ENCODE measurements around the gene SLC23A1.
"Not testable (repeated sequence)": the region's sequence is repeated elsewhere in the genome, so short reads cannot be mapped to it uniquely, and the experiment has no call there.

Gene SLC23A1

DNA sequence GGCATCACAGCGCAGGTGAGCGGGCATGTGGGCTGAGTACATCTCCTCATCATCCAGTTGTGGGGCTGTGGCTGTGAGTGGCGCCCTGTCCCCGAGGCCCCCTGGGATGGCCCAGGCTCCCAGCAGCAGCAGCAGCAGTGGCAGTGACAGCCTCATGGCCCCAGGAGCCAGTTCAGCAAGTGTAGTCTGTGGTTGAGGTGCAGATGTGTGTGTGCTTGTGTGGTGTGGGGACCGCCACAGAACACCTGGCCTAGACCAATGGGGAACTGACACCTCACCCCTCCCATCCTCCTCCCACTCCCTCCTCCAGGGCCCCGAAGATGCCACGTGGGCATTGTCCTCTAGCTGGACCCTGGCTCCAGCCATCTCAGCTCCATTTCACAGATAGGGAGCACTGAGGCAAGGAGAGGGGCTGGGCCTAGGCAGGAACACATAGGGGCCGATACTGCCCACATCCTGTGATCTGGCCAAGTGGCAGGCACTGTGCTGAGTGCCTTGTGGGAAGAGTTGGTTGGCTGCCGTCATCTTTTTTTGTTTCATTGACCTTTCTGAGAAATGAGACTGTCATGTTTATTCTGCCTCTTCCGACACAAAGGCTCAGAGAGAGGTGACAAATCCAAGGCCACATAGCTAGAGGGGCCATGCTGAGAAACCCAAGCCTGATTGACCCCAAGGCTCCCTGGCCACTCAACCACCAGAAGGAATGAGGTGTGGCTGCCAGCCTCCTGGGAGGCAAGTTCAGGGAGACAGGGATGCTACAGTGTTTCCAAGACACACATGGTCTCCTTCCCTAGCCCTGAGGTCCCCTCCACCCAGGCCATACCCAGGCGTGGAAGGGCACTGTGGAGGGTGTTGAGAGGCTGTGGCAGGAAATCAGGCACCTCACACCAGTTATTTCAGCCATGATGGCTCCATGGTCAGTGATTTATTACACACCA, 6.9 kb upstream of the SLC23A1 start, which contains the start of gene MZB1:
TSS of gene MZB1 (minus strand) at position 213 of the 938 bp plus-strand sequence. CDS start at position 156, 57 bp downstream.
- peak in 1 of 2 experiments; percentile 19 for DNase-seq

DNA sequence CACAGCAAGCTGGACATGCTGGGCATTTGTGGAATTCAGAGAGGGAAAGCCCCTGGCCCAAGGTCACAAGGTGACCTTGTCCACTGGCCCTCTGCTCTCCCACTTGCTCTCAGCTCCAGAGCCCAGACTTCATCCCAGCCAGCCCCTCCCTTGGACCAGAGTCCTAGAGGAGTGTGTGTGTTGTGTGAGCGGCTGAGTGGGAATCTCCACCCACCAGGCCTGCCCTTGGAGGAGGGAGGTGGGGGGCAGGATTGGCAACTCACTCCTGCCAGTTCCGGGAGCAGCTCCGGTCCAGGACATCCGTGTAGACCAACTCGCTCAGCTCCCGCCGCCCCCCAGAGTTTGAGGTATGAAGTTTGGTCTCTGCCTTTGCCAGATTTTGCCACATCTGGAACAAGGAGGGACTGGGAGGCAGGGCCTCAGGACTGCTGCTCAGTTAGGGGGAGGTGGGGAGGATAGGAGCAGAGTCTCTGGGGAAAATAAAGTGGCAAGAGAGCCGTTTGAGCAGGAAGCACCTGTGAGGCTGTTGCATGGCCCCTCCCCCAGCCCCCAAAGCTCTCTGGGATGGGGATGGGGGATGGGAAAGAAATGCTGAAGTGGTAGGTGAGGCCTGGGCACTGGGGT, 5.2 kb upstream of the SLC23A1 start:
- DNase-seq = peak; percentile 86 to 88

DNA sequence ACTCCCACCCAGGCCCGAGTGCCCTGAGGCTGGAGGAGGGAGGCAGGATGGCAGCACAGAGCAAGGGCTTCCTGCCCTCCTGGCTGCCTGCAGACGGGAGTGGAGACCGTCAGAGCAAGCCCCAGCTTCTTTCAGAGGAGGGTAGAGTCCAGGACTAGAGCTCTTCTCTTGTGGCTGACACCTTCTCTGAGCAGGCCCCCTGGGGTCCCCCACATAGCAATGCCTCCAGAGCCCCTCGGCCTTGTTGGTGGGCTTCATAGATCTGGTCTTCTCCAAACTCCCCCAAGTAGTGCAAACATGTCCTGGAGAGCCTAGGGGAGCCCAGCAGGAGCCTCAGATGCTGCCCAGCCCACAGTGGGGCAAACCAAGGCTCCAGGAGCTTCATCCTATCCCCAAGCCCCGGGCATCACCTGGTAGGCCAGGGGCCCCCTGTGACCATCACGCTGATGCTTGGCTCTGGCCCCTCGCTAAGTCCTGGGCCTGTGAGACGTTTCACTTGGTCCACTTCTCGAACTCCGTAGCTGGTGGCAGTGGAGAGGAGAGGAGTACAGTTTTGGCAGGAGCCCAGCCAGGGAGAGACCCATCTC, 4.6 kb upstream of the SLC23A1 start:
- DNase-seq = no peak

DNA sequence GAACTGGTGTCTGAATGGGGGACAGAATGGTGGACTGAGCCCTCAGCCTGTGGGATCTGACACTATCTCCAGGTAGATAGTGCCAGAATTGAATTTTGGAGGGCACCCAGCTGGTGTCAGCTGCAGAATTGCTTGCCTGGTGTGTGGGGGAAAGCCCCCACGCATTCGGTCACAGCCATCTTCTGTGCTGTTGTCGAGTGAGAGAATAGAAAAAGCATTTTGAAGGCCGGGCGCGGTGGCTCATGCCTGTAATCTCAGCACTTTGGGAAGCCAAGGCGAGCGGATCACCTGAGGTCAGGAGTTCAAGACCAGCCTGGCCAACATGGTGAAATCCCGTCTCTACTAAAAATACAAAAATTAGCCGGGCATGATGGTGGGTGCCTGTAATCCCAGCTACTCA, 3.9 kb upstream of the SLC23A1 start:
- DNase-seq = not testable (repeated sequence)

DNA sequence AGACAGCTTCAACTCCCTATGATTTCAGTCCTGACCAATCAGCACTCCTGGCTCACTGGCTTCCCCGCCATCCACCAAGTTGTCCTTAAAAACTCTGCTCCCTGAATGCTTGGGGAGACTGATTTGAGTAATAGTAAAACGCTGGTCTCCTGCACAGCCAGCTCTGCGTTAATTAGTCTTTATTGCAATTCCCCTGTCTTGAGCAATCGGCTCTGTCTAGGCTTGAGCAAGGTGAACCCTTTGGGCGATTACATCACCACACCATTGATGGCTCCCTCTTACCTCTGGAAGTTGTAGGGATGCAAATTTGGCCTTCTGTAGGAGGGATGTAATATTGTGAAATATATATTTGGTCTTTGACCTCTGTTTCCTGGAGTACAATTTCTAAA, 2.9 kb upstream of the SLC23A1 start:
- no peak for DNase-seq

DNA sequence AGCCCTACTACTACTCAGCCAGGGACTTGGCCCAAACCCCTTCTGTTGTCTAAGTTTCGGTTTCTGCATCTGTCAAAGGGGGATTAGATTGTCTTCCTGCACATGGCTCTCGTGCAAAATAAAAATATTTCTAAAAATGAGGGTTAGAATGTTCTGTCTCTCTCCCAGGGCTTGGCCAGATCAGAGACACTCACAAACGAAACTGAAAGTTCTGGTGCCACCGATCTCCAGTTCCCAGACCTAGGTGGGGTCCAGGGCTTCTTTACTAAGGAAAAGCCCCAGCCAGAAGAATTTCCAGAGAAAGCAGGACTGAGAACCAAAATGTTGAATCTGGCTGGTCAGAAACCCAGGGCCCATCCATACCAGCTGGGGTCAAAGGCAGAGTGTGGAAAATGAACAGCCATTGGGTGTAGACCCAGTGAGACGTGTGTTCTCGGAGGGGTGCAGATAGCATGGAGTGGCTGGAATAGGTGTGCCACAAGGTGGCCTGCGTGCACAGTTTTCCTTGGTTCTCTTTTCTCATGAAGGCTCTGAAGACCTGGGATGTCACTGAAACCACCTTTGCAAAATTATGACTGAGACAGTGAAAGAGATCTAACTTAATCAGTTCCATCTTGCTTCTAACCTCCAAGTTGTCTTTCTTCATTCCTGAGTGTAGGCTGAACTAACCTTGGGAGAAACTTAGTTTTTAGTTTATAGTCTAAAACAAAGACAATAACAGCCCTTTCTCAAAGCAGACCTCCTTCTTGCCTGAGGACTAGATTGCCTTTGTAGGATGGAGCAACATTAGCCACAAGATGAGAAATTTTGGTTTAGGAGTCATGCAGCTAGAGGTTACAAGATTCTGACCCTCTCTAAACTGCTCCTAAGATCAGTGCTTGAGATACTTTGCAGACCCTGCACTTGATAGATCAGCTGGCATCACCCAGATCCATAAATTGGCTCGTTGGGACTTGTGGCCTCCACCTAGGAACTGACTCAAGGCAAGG, 2.3 kb upstream of the SLC23A1 start:
- DNase-seq = no peak

DNA sequence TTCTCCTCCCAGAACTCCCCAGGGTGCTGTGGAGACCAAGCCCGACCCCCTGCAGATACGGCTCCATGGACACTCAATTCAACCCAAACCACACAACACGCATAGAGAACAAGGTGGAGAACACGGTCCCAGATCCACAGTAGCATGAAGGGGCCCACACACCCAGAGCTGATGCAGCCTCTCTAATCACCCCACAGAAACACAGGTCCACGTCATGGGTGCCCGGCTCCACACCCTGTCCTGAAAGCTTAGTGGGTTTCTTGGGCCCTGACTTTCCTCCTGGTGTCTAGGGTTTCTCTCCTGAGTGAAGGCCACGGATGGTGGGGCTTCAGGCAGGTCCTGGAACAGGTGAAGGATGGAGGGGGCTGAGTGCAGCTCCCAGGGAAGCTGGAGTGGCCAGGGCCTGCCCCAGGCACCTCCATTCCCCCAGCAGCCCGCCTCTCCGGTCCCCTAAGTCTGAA, 1.5 kb upstream of the SLC23A1 start:
- DNase-seq = no peak

DNA sequence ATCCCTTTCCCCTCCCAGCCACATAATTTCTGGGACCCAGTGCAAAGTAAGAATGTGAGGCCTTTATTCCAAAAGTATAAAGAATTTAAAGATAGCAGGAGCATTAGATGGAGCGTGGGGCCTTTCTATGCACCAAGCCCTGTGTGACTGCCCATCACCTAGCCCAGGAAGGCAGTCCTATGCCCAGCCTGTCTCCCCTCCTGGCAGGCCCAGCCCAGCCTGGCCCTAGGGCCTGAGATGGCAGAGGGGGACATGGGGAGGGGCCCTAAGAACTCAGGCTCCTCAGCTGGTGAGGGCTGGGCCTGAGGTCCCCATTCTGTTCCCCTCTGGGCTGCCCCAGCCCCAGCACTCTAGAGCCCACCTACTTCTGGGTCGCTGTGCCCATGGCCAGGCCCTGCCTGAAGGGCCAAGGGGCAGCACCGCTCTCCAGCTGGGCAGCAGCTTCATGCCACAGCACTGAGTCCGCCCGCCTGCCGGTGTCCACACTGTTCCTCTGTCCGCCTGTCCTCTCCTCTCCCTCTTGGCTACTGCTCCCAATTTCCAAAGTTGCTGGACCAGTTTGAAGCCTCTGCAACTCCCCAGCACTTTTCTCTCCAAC, 995 bp upstream of the SLC23A1 start:
- no peak for DNase-seq

DNA sequence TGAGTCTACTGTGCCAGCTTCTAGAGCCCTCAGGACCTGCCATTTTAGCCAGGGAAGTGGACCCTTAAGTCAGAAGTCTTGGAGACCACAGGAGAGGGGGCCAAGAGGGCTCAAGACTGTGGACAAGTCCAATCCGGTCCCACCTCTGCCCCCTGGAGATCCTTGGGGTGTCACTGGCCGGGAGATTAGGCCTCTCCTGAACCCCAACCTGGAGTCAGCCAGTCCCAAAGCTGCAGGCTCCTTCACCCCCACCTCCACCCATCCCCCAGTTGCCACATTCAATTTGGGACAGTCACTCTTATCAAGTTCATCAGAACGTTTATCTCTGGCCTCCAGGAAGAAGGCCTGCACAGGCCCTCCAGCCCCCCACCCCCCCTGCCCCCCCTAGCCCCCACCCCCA, 290 bp downstream of the SLC23A1 start:
- no peak for DNase-seq

DNA sequence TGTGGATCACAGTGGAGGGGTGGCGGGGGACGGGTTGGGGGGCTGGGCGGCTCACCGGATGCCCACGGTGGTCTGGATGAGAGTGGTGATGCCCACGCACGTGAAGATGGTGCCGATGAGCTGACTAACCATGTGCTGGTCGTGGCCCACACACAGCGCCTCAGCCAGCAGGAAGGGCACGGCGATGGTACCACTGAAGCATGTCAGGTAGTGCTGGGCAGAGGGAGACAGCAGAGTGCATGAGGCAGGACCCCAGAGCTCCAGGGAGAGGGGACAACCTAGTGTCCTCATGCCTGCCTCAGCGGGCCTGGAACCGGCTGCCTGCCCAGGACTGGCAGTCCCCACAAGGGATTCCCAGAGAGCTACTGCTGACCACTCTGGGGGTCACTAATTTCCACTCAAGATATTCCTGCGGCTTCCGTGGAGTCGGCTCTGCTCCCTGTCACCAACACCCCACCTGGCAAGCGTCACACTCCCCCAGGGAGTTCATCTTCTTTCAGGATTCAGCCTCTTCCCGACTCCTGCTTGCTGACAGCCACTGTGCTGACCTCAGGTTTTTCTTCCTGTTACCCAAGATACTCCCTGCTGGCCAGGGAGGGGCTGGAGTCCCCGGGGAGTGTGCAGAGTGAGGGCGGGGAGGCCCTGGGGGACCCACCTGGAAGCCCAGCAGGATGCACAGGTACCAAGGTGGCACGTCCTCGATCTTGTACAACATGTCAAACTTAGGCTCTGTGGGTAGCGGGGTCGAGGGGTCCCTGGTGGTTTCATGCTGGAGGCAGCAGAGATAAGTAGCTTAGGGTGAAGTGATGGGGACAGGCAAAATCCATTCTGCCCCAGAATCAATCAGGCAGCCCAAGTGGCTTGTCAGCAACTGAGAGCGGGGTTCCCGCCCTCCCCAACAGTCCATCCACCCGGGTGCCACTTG, 998 bp downstream of the SLC23A1 start:
- DNase-seq = no peak

DNA sequence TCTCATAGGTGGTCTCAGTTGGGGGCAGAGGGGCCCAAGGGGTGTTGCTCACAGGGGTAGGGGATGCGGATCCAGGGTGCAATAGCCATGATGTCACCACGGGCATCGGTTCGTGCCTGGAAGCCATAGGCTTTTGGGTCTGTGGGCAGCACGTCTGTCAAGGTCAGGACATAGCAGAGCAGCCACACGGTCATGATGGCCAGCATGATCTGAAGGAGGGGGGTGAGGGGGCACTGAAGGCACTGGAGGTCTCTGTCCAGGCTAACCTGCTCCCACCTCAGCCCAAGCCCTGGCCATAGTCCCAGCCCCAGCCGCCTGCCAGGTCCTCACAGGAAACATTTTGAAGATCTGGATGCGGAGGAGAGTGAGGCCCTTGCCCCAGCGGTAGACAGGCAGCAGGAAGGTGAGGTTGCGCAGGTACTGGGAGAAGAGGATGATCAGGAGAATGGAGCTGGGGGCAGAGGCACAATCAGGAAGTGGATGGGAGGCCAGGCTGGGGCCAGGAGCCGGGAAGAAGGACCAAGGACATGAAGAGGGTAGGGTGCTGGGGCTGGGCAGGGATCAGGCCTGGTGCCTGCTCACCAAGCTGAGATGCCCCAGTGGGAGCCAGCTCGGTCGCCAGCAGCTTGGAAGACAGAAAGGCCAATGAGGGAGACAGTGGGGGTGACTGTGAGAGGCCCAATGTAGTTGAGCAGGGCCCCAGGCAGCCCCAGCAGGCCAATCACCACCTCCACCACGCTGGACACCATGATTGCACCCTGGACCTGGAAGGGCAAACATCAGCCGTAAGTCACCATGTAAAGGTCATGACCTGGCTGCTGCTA, 3.3 kb downstream of the SLC23A1 start:
- no peak for DNase-seq

DNA sequence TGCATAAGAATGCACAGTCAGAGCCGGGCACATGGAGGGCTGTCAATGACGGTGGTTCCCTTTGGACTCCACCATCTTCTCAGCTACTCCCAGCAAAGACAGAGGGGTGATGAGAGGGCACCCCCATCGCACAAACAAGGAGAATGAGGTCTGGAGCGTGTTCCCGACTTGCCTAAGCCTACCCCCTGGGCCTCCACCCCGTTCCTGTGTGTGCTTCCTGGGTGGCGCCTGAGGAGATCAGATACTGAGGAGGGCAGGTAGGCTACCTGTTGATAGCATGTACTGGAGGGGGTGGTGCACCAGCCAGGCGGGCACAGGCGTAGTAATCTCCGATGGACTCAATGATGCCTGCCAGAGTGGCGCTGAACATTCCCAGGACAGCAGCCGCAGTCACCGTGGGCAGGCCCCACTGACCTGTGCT, 4.1 kb downstream of the SLC23A1 start:
- DNase-seq = no peak

DNA sequence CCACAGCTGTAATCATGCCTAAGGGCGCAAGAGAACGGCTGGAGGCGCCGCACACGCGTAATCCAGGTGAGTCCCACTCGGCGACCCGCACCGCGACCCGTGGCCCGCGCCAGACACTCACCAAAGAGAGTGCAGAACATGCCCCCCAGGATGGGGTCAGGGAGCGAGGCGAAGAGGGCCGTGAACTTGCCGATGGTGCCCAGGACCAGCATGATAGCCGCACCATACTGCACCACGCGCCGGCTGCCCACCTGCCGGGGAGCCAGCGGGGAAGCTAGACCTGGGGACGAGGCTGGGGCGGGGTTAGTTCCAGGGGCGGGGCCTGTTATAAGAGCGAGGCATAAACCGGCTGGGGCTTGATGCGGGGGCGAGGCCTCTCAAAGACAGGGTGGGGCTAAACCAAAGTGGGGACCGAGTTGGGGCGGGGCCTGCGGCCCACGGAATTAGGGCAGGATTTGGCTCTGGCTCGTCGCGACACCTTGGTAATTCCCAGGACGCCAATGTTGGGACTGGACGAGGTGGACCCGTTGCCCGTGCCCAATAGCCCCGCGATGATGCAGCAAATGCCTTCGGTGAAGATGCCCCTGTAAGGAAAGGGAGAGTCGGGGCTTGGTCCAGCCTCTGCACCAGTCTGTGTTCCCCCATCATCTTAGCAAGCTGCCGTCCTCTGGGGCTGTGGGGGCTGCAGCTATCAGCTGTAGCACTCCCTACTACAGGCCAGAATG, 4.8 kb downstream of the SLC23A1 start:
- DNase-seq = no peak

DNA sequence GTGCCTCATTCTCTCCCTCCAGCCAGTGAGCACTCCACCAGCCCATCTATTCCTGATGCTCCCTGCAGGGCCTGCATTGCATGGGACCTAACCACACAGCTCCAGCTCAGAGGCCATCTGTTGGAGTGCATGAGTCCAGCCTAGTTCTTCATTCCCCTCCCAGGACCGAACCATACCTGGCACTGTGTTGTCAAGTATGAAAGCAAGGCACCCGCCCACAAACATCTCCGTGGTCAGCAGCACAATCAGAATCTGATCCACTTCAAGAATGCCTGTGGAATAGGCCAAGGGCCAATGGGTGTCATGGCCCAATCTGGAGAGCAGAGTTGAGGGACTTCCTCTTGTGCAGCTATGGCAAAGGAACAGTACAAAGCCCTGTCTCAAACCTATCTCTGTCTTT, 5.9 kb downstream of the SLC23A1 start:
- no peak for DNase-seq

DNA sequence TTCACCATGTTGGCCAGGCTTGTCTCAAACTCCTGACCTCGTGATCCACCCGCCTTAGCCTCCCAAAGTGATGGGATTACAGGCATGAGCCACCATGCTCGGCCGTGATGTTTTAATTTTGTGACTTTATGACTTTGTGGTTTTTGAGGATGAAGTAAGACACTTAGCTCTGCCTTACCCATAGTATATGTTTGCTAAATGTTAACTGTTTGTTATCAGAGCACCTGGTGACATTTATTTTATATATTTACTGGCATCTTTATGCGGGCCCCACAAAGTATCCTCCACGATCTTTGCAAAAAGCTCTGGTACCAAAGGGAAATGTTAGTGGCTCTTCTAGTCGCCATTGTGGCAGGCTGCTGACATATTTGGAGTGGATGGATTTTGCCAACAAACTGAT, 6.7 kb downstream of the SLC23A1 start:
- no peak for DNase-seq

DNA sequence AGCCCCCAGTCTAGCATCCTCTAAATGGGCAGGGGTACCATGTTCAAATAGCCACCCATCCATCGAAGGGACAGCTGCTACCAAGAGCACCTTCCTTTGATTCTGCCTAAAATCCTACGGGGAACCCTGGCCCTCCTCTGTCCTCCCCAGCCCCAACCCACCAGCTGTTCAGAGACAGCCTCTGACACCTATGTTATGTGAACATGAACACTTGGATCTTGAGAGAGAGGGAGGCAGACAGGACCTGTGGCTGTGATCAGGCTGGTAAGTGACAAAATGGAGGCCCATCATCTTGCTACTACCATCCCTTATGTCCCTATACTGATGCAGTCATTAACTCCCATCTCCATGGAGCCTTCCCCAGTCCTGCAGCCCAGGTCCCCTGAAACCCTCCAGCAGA, 8.2 kb downstream of the SLC23A1 start:
- DNase-seq = no peak

DNA sequence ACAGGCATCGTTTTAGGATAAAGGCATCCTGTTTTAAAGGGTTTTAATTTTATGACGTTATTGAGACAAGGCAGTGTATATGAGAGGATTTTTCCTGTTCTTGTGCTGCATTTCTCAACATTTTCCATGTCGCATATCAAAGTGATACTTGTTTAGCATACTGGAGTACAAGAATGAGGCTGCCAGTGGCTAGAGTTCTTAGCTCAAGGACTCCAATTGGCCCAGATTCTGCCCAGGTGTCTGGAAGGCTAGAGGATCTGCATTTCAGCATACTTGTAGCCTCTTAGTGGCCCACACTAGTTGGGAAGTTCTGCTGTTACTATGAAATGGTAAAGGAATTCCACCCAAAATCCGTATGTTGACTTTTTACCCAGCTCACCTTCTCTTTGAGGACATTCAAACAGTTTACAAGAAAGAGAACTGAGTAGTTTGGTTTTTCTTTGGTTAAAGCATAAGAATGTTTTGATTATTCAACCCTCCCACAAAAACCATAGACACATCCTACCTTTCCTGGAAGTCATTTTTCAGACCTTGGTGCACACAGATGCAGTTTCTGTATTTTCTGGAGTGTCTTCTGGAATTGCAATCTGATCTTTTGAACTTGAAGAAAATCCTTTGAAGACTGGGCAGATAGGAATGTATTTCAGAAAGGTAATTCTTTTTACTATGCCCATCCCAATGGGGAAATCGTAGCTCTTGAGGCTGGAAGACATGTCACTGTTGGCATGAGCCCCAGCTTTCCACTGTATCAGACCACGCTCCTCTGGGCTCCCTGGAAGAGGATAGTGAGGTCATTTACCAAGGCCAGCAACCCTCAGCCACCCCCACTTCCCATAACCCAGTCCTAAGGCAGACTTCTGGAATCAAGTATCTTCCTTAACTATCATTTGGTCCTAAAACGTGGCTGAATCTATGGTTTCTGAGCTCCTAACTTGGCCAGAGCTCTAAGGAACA, 11.3 kb downstream of the SLC23A1 start:
- no peak for DNase-seq

DNA sequence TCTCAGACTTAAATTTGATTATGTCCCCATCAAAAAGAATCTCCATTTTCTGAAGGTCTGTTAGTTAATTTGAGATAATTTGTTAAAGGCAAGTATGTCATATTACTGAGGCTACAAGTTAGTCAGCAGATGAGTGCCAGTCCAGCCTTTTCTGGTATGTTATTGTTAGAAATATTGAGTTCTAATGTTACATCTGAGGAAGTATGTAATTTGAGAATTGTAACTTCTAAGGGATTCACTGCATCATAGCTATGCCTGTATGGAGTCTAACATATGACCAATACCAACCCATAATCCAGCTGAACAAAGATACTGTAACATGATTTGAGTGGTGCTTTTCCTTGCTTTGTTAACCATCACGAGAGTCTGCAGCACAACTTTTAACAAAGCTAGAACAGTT, 13.9 kb downstream of the SLC23A1 start:
- DNase-seq = no peak

Data from Kasumi-1 (cell line).